Measurements from ENCODE around the gene MAGI1.

Gene MAGI1

DNA sequence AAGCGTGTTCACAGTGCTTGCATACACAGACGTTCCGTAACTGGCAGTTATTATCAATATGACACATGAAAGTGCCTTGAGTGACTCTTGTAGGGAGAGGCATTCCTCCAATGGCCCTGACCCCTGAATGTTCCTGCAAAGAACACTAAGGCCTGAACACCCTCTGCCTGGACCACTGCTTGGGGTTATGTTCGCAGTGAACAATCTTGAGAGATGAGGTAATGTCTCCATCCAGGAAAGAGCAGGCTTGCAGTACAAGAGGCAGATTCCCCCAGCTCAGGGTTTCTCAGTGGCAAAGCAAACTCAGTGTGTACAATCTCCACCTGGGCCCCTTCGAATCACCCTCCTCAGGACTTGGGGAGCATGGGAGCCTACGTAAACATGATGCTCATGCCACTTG, 324.6 kb downstream of the MAGI1 start:
- DNase-seq (ENCODE audit: insufficient read length) (no peak), FAIRE-seq (no peak)
- no peak for TF ChIP-seq POLR2A (IDR thresholded peaks at IDR 0.05; ENCODE audit: low read depth, low read length)
- no peak for TF ChIP-seq TAF1 (IDR thresholded peaks at IDR 0.05; ENCODE audit: borderline replicate concordance, low read depth, low read length)
- TF ChIP-seq POLR2AphosphoS5 (IDR thresholded peaks at IDR 0.05; ENCODE audit: low read depth, low read length), result no peak

DNA sequence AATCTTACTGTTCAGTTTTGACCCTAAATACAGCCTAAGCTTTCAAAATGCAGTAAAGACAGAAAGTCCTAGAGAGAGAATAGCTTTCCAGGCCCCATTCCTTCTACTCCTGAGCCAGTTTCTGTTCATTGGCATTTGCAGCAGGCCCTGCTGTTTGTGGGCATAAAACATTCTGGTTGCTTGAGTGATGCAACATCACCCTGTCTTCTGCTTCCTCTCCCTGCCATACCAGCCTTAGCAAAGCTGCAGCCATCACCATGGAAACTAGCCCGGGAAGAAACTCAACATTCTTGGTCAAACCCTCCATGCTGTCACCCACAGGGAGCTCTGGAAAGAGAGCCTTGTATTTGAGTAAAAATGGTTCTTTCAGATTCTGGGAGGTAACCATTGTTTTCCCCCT, 325.7 kb downstream of the MAGI1 start:
- DNase-seq (ENCODE audit: insufficient read length) (no peak), FAIRE-seq (no peak)
- no peak for TF ChIP-seq POLR2AphosphoS5 (IDR thresholded peaks at IDR 0.05; ENCODE audit: low read depth, low read length)
- no peak for TF ChIP-seq TAF1 (IDR thresholded peaks at IDR 0.05; ENCODE audit: borderline replicate concordance, low read depth, low read length)
- no peak for TF ChIP-seq POLR2A (IDR thresholded peaks at IDR 0.05; ENCODE audit: low read depth, low read length)

DNA sequence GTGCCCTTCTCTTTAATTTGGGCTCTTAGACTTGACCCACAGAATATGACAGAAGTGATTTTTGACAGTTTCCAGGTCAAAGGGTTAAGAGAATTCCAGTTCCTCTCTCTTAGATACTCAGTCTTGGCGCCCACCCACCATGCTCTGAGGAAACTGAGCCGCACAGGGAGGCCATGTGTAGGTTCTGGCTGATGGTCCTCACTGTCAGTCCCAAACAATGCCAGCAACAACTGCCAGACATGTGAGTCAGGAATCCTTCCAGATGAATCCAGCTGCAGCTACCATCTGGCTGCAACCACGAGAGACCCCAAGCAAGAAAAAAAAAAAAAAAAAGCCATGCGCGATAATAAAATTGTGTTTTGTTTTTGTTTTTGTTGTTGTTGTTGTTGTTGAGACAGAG, 326.6 kb downstream of the MAGI1 start:
- TF ChIP-seq POLR2AphosphoS5 (IDR thresholded peaks at IDR 0.05; ENCODE audit: low read depth, low read length) (no peak), POLR2A (IDR thresholded peaks at IDR 0.05; ENCODE audit: low read depth, low read length) (no peak), TAF1 (IDR thresholded peaks at IDR 0.05; ENCODE audit: borderline replicate concordance, low read depth, low read length) (no peak)
- DNase-seq (ENCODE audit: insufficient read length) (no peak), FAIRE-seq (no peak)

DNA sequence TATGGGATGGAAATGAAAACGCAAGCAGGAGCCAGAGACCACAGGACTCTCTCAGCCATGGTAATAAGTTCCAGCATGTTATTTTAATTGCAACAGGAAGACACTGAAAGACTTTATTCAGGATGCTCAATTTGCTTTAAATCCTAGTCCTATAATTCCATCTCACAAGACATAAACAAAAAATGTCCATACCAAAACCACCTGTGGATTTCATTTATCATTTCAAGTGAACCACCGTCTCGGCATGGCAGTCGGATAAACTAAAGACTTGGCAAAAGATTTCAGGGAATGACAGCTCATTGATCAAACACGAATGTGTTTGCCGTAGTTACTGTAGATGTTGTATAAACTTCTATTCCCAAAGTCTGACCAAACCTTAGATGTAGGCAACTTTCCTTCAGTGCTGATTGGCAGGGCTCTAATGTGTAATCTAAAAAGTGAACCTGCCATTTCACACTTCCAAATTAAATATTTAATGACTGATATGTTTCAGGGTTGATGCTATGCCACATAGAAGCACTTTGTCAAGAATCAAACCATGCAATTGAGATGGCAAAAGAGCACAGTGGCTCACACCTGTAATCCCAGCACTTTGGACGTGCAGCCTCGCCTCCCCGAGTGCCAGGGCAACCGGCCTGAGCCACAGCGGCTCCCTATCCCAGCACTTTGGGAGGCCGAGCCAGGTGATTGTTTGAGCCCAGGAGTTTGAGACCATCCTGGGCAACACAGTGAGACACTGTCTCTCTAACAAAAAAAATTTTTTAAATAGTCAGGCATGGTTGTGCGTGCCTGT, 331.7 kb downstream of the MAGI1 start:
- DNase-seq (ENCODE audit: insufficient read length), result no peak
- no peak for FAIRE-seq
- no peak for TF ChIP-seq POLR2A (IDR thresholded peaks at IDR 0.05; ENCODE audit: low read depth, low read length)
- no peak for TF ChIP-seq POLR2AphosphoS5 (IDR thresholded peaks at IDR 0.05; ENCODE audit: low read depth, low read length)
- TF ChIP-seq TAF1 (IDR thresholded peaks at IDR 0.05; ENCODE audit: borderline replicate concordance, low read depth, low read length), result no peak

DNA sequence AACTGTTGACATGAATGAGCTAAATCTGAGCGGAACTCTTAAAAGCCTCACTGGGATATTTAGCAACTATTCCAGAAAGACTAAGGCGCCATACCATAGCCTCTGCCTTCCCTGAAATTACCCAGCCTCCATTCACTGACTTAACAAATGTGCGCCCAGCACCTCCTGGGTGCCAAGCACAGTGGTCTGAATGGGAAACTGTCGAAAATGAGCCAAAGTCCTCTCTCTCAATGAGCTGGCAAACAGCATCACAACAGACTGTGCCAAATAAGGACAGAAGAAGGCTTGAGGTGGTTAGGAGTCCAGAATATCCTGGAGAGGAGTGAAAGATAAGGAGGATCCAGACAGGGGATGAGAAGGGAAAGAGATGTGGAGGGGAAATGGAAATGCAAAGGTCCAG, 332.4 kb downstream of the MAGI1 start:
- no peak for DNase-seq (ENCODE audit: insufficient read length)
- FAIRE-seq, result no peak
- TF ChIP-seq TAF1 (IDR thresholded peaks at IDR 0.05; ENCODE audit: borderline replicate concordance, low read depth, low read length), result no peak
- no peak for TF ChIP-seq POLR2AphosphoS5 (IDR thresholded peaks at IDR 0.05; ENCODE audit: low read depth, low read length)
- no peak for TF ChIP-seq POLR2A (IDR thresholded peaks at IDR 0.05; ENCODE audit: low read depth, low read length)

DNA sequence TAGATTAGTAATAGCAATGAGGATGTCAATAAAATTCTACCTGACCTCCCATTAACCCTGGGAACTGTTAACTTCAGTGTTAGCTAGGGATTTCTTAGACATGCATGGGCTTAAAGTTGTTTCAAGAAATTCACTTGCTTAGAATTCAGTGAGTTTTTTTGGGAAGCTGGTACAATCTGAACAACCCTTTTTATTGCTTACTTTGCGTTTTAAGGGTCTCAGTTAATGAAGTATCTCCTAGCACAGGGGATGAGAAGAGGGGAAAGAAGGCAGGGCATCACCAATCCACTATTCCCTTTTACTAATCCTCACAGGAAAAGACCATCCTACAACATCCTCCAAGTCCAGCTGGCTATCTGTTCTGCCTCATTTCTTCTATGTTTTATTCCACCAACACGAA, 334.9 kb downstream of the MAGI1 start:
- FAIRE-seq (no peak), DNase-seq (ENCODE audit: insufficient read length) (no peak)
- TF ChIP-seq POLR2A (IDR thresholded peaks at IDR 0.05; ENCODE audit: low read depth, low read length) (no peak), TAF1 (IDR thresholded peaks at IDR 0.05; ENCODE audit: borderline replicate concordance, low read depth, low read length) (no peak), POLR2AphosphoS5 (IDR thresholded peaks at IDR 0.05; ENCODE audit: low read depth, low read length) (no peak)

DNA sequence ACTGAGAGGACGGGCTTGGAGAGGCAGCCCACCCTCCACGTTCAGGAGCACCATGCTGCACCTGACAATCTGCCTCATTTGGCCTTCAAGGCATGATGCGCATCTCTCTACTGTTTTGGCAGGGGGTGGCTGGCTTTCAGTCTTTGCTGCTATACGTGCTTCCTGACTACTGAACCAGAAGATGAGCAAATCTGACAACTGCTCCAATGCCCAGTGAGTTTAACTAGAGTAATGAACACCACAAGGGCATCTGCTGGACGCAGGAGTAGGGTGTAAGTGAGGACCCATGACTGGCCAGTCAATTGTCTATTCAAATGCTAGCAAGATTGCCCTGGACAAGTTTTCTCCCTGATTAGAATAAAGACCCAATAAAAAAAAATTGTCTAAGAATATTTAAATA, 335.7 kb downstream of the MAGI1 start:
- no peak for FAIRE-seq
- TF ChIP-seq TAF1 (IDR thresholded peaks at IDR 0.05; ENCODE audit: borderline replicate concordance, low read depth, low read length) (no peak), POLR2AphosphoS5 (IDR thresholded peaks at IDR 0.05; ENCODE audit: low read depth, low read length) (no peak), POLR2A (IDR thresholded peaks at IDR 0.05; ENCODE audit: low read depth, low read length) (no peak)
- no peak for DNase-seq (ENCODE audit: insufficient read length)

DNA sequence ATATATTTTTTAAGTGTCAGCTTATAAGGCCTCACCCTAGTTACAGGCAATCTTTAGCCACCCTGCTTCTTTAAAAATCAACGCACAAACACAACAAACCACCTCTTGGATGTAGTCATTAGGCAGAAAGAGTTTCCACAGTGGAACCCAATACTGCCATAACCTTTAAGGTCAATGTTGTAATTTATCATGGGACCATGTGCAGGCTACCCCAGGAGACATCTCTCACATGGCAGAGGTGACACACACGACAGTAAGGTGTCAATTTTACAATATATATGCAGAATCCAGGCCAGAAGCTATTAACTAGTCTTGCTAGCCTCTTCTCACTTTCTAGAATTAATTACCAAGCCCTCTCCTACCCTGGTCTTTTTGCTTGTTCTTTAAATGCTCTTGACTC, 336.5 kb downstream of the MAGI1 start:
- no peak for DNase-seq (ENCODE audit: insufficient read length)
- no peak for FAIRE-seq
- TF ChIP-seq TAF1 (IDR thresholded peaks at IDR 0.05; ENCODE audit: borderline replicate concordance, low read depth, low read length), result no peak
- no peak for TF ChIP-seq POLR2AphosphoS5 (IDR thresholded peaks at IDR 0.05; ENCODE audit: low read depth, low read length)
- no peak for TF ChIP-seq POLR2A (IDR thresholded peaks at IDR 0.05; ENCODE audit: low read depth, low read length)

DNA sequence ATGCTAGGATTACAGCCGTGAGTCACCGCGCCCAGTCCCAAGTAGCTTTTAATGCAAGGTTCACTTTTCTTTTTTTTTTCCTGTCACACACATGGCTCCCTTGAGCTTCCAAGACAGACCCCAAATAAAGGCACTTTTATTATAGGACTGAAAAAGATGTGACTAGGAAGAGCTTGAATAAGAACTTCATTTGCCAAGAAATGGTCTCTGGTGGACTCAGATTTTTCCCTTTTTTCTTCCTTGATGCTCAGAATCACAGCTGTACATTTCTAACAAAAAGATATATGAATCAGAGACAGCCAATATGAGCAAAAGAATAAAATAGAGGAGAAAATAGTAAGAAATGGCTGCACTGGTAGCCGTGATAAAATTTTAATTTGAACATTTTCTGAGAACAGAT, 337.2 kb downstream of the MAGI1 start:
- no peak for TF ChIP-seq POLR2A (IDR thresholded peaks at IDR 0.05; ENCODE audit: low read depth, low read length)
- no peak for TF ChIP-seq TAF1 (IDR thresholded peaks at IDR 0.05; ENCODE audit: borderline replicate concordance, low read depth, low read length)
- TF ChIP-seq POLR2AphosphoS5 (IDR thresholded peaks at IDR 0.05; ENCODE audit: low read depth, low read length), result no peak
- FAIRE-seq, result no peak
- no peak for DNase-seq (ENCODE audit: insufficient read length)

DNA sequence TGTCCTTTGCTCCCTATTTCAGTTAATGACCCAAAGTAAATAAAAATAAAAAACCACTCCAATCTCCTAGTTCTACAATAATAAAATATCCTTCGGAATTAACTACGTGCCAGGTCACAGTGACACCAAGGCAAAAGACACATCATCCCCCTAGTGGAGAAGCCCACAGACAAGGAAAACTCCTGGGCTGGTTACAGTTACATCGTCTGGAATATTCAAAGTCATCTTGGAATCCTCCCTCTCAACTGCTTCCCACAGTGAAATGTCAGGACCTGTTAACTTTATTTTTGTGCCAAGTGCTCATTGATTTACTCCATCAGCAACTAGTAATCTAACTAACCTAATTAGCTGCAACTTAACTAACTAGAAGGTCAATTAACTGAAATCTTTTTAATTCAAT, 349.3 kb downstream of the MAGI1 start:
- FAIRE-seq (no peak), DNase-seq (ENCODE audit: insufficient read length) (no peak)
- no peak for TF ChIP-seq TAF1 (IDR thresholded peaks at IDR 0.05; ENCODE audit: borderline replicate concordance, low read depth, low read length)

DNA sequence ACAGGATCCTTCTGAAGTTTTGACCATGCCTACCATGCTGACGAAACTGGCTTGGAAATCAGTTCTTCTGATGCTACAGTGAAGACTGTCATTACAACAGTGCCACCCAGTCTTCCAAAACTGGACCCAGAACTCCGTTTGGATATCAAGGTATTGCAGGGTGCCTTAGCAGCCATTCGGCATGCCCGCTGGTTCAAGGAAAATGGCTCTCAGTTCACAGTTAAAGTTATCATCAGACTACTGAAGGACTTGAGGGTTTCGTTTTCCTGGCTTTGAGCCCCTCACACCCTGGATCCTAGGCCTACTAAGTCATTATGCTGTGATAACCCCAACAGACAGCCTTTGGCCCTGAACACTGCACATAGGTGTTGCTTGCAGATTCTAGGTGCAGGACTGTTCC, 351.0 kb downstream of the MAGI1 start:
- FAIRE-seq (peak; percentile 48), DNase-seq (ENCODE audit: insufficient read length) (no peak)
- TF ChIP-seq TAF1 (IDR thresholded peaks at IDR 0.05; ENCODE audit: borderline replicate concordance, low read depth, low read length) (no peak), POLR2A (IDR thresholded peaks at IDR 0.05; ENCODE audit: low read depth, low read length) (no peak), POLR2AphosphoS5 (IDR thresholded peaks at IDR 0.05; ENCODE audit: low read depth, low read length) (no peak)

DNA sequence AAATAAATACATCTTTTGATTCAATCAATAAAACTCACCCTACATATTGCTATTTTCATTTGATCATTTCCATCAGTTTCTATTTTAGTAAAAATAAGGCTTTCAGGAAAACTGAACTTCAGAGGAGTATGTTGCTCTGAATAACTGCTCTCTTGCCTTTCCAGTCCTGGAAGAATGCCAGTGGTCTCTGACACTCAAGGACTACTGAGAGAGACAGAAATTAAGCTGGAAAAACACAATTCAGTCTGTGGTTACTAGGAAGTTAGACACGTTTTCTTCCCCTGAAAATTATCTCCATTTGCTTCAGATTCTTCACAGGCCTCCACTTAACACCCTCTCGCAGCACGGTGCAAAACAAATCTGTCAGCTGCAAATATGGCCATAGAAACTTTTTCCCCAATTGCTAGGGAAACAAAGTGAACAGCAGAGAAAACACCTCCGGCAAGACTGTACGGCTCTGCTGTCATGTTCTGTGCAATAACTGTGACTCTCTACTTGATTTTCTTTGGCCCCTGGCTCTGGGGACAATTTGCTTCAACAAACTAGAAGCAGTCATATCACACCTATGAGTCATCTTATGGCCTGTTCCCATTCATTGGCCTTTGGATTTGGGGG, 353.0 kb downstream of the MAGI1 start:
- TF ChIP-seq POLR2AphosphoS5 (IDR thresholded peaks at IDR 0.05; ENCODE audit: low read depth, low read length), result no peak
- TF ChIP-seq POLR2A (IDR thresholded peaks at IDR 0.05; ENCODE audit: low read depth, low read length), result no peak
- TF ChIP-seq TAF1 (IDR thresholded peaks at IDR 0.05; ENCODE audit: borderline replicate concordance, low read depth, low read length), result no peak
- DNase-seq (ENCODE audit: insufficient read length), result no peak
- FAIRE-seq, result no peak

All from GM12892 (cell line).